Right renal cortex interstitium (tissue), 3 donors: ENCODE data around the gene GRIK2. TPM values are rescaled to one million over a fixed set of nuclear protein-coding genes. Genes with fewer than 3 reads are reported as not detected.
A peak's percentile ranks its signal among the peaks of the same experiment; 100 is the strongest.

Experiments
- DNase-seq, 3 donors: peaks; one replicate each; pipeline ENCODE4 v3.0.0-alpha.2; 2013; ENCODE audit warnings: low read depth in 3 of 3, low spot score in 2 of 3
- polyA plus RNA-seq, 3 donors: library from polyadenylated mRNA; unstranded; fragments of 120-200 nt; gene quantifications; one replicate each; pipeline ENCODE4 v1.2.1, GENCODE V29; 2013; ENCODE audit not compliant: insufficient read length in 3 of 3

GRIK2 gene
- polyA plus RNA-seq, 3 donors = 12.6 to 17.3 (median 13.7) TPM

DNA sequence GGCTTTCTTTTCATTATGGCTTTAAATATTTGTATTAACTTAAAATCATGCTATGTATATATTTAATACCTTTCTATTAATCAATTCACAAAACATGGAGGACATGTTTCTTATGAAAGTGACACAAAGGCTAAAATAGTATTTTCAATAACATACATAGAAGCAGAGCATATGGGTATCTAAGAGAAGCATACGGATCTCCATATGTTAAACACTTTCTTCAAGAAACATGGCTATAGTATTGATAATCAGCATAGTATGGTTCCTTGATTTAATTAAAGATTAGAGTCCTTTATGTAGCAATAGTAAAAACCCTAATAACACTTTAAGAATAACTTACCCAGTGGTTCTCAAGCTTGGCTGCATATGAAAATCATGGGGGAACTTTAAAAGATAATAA is 58.5 kb downstream of the GRIK2 start:
- no peak for DNase-seq

DNA sequence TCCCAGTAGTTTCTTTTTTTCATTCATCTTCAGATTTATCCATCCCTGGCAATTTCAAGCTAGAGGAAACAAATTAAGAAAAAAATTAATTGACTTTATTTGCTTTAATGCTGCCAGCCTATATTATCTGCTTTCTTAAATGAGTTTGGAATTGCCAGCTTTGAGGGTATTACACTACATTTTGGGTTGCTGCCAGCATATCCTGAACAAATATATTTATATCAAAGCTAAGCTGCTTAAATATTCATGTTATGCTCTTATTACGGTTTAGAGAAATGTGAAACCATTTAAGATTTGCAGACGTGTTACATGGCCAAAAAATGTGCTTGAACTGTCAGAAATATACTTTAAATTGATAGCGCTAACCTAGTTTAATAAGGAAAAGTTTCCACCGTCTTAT is 59.7 kb downstream of the GRIK2 start:
- no peak for DNase-seq

DNA sequence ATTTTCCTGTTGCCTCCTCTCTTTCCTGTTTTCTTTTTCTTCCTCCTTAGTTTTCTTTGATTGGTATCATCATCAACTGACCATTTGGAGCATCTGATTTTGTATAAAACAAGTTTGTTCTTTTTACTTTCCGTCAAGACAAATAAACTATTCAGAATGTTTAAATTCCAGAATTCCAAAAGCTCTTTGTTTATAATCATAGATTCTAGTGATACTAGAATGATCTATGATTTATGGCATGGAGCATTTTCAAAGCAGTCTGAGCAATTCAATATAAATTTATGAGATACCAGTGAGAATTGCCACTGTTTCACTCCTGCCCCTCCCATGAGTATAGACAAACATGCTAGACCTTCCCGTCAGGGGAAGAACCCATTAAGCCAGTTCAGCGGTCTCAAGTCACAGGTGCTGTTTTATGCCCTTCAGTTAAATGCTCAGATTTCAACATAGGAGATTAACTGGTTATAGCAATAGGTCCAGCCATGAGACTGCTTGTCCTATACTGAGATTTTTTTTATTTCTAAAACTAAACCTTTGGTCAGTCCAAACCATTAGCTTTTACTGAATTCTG is 60.7 kb downstream of the GRIK2 start:
- peak in 1 of 3 donors; percentile 1 for DNase-seq

DNA sequence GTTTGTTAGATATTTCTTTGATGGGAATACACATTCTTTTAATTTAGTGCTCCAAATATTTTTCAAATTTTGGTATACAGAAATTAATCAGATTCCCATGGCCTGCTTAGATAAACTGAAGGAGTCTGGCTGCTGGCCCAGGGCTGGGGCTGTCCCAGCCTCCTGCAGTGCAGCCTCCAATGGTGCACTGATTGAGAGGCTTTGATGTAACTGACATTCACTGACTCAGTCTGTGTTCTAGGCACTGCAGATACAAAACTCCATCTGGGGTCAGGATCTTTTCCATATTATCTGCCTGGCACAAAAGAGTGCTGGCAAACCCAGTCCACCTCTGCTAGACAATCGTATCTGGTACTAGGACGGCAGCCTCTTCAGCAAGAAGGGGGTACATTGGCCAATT is 64.8 kb downstream of the GRIK2 start:
- DNase-seq = no peak

DNA sequence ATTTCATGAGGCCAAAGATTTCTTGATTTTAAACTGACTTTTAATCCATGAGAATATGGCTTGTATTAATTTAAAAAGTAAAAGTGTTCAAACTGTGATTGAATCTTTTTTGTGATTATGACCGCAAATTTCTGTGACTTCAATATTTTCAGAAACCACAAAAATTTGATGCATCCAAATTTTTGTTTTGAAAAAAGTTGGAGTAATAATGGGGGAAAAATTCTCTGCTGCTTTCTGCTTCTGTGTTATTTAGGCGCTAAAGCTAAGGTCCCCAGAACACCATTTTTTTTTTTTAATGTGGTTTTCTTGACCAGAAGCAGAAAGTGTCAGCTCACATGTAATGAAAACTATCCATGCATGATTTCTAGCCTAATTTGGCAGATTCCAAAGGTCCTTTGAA is 65.3 kb downstream of the GRIK2 start:
- no peak for DNase-seq

DNA sequence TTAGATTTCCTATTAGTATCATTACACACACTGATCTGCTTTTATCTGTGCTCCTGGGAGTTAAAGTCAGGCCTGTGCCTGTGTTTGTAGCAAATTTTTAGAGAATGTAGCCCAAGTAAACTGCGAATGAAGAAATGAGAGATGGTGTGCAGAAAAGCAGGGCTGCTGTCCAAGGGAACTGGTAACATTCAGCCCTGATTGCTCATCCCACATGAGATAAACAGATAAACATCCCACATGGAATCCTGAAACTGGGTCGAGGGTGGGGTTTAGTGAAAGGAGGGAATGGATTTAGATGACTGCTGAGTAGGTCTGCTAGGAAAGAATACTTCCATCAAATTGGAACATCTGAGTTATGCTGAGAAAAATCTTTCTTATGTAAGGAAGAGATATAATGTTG is 69.1 kb downstream of the GRIK2 start:
- DNase-seq = no peak

DNA sequence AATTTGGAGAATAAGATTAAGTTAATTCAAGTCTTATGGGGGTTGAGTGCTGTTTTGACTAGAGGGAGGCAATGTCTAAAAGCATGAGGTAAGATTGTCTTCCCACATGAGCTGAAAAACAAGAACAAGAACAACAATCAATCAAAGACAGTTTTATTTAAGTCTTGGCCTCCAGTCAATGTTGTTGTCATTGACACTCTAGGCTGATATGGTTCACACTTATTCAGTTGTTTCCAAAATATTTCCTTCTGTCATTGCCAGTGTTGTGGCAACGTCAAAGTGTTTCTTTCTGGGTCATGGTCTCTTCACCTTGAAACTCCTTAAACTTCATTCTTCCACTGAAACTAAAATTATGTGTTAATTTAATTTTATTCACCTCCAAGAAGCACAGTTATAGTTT is 72.4 kb downstream of the GRIK2 start:
- DNase-seq = no peak

DNA sequence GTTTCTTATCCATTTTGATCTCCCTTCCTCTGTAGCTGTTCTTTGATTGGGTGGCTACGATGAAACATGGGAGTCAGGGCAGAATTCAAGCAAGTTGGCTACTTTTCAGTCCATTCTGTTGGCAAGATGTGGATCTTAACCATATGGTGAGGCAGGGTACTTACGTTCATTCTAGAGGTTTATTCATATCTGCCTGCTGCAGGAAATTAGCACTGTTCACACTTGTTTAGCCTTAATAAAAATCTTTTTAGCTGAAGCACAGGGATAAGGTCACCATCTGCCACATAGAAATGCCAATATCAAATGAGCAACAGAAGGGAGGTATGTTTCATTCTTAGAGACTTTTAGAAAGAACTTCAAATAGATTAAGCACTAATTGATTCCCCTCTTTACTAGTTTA is 83.9 kb downstream of the GRIK2 start:
- DNase-seq = no peak

DNA sequence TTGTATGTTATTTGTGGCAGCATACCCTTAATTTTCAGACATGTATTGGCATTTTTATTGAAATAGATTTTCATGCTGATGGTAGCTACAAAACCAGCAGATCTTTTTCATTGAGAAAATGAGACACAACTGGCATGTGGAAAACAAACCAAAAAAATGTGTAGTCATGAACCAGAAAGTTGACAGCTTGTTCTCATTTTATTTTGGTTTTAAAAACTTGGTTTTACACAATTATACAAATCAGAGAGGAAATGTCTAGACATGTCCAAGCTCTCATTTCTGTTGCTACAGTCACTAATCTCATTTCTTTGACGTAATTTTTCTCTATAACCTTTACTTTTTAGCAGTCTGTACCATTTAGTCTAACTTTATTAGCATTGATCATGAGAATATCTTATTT is 85.4 kb downstream of the GRIK2 start:
- no peak for DNase-seq

DNA sequence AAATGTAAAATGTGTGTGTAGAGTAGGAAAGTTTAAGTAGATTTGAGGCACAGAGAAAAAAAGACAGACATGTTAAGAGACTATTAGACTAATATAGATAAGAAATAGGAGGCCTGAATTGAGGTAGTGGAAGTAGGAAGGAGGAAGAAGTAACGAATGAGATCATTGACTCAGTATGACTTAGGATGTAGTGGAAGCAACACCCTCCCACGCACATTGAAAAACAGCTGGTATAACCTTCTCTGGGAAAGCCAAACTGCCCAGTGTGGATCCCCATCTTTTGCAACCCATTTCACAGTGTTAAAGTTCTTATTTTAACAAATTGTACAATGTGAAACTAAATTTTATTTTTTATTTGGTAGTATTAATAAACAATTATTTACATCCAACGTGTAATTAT is 89.1 kb downstream of the GRIK2 start:
- no peak for DNase-seq

DNA sequence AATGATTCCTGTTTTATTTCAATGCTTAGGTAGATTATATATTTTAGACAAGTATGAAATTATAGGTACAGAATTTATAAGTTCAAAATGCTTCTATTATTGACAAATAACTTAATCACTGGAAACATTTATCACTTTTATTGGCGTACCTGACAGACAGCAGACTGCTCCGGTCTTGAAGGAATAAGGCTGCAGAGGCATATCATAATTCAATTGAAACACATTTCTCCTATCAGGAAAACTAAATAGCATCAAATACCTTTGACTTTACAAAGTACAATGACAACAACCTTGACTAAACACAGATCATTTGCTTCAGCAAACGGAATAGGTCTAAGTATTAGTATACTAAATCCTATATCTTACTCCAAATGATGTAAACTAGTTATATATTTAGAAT is 91.3 kb downstream of the GRIK2 start:
- DNase-seq = no peak

DNA sequence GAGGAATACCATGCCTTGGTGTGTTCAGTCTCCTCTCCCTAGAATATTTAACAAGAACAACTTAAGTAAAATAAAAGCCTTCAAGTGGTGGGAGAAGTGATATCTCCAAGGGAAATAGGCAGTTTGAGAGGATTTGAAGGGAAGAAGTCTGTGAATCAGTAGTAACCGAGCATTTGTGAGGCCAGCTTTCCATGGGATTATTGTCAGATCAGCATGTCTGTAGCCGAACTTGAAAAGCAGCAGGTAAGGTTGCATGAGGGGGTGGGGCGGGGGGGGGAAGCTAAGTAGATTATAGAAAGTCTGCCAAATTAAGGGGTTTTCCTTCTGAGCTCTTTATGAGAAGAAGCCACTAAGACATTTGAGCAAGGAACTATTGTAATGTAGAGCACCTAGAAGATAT is 92.6 kb downstream of the GRIK2 start:
- no peak for DNase-seq

DNA sequence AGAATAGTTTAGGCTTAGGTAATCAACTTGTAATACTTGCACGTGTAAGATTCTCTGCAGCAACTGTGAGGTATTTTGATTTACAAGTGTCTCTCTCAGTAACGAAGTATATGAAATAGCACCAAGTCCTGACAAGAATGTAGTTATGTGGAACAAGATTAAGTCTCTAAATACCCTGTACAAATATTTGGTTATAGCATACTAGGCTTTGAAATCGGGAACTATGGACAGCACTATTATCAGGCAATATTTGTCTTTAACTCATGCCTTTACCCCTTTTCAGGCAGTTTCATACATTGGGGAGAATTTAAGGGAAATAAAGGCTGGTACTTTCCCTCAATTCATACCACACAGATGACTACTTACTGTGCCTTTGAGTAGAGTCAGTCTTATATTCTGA is 93.2 kb downstream of the GRIK2 start:
- DNase-seq = no peak

DNA sequence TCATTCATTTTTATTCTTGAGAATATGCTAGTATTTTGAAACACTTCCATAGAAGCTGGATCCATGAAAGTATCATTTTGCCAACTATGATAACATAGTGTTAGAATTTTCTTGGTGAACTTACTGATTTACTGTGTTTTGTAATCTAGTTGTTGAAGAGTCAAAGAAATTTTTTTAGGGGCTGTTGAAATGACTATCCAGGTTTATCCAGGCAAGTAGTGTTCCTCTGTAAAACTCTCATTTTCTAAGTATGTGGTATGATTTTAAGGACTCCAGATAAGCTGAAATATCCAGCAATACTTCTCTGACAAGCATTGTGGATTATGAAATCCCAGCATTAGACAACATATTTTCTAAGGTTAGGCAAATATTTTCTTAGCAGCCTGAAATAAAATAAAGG is 95.9 kb downstream of the GRIK2 start:
- no peak for DNase-seq

DNA sequence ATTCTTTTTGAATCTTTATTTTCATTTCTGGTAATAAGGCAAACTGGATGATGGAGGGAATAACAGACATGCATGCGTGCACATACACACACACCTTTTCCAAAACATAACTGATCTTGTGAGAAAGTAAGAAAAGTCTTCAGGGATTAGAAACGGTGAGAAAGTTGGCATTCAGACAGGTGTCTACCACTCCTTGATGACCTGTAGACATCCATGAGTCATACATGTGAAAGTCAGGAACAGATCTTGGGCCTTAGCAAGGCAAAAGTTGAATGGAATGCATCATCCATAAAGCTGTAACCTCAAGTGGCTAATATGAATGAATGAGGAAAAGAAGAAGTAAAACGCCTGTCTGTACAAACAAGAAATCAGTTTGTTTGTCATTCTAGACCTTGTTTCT is 97.3 kb downstream of the GRIK2 start:
- DNase-seq = no peak

DNA sequence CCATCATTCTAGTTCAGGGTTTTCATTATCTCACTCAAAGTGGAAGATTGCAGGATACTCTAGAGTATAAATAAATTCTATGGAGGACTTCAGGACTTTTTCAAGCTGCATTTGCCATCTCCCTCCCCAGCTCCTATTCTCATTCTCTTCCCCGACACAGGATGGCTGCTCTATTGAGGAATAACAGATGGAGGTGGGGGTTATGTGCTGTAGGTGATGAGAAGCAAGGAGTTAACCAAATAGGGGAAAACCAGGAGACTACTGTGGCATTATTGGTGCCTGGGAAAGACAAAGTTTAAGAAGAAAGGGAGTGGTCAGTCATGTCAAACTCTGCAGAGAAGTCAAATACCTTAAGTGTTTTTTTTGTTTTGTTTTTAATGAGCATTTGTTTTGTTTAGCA is 109.3 kb downstream of the GRIK2 start:
- DNase-seq = no peak

DNA sequence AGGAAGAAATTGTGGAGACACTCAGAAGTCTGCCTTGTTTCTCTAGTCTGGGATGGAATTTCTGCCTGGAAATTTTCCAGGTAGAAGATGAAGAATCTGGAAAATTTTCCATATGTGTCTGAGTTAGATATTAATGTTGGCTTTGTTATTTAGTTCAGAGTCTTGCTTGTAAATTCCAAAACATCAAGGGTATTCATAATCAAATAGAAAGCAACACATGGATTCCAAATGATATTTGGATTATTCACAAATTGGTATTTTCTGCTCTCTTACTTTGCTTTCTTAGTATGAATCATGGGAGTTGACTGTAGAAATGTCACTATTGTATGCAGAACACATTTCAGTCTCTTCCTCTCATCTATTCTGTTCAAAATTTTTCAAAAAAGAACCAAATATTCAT is 116.0 kb downstream of the GRIK2 start:
- no peak for DNase-seq

DNA sequence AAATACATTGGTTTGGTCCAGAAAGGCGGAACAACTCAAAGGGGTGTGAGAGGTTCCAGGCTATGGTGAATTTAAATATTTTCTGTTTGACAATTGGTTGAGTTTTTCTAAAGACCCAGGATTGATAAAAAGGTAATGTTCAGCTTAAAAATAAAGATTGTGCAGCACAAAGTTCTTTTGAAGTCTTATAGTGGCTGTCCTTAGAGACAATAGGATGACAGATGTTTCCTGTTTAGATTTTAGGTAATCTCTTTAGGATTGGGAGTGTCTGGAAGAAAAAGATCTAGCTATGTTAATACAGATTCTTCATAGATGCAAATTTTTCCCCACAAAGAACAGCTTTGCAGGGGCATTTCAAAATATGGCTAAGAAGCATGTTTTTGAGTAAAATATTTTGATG is 119.7 kb downstream of the GRIK2 start:
- no peak for DNase-seq

DNA sequence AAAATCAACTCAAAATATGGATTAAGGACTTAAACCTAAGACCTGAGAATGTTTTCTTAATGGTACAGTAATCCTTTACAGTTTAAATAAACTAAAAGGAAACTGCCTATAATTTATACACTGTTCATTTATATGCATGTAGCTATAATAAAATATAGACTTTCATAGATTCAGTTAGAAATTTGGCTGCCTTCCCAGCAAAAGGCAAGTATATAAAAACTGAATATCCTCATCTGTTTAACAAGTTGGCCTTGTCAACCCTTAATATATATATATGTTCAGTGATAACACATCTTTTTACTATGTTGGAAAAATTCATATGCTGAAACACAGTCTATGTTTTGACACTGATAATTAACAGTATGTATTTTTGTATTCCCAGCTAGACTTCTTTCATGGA is 123.1 kb downstream of the GRIK2 start:
- no peak for DNase-seq

DNA sequence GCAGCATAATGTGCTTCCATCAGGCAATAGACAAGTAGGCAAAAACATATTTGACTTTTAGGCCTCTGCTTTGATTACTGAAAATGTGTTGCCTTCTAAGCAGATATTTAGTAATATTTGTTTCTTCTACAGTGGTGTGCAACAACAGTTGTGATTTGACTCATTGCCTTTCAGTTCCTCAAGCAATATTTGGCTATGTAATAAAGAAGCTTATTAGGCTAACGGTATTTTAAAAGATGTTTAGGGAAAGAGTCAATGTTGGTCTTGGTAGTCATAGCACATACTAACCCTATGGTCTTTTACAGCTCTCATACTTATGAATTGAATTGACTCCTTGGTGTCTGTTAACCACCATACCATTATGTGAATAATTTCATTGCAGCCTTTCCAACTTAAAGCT is 124.1 kb downstream of the GRIK2 start:
- DNase-seq = no peak

DNA sequence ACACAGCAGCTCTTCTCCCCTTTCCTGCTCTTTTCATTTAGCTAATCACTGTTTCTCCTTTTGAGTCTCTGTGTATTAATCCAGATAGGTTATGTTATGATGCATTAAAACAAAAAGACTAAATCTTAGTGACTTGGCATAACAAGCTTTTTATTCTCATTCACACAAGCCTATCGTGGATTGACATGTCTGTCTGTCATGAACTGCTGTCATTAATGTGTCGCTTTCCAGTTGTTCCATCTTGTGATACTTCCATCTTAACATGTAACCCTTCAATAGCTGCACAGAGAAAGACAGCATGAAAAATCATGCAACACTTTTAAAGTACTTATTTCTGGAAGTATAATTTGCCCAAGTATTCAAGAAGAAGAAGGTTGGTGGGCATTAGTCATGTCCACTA is 128.7 kb downstream of the GRIK2 start:
- no peak for DNase-seq

DNA sequence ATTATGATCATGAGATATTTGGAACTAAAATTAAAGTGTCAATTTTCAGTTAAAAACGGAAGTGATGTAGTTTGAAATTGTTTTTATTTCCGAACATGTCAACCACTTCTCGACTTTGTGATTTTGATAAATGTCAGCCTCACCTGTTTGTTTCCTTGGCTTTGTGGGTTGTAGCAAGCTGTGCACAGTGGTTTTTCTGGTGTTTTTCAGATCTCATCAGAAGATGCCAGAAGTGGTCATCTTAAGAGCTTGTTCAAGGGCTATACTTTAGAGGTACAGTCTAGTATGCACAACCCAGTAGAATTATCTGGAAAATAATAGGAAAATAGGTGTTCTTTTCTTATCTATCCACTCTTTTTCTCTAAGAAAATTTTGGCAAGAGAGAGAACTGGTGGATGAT is 134.0 kb downstream of the GRIK2 start:
- DNase-seq = no peak

DNA sequence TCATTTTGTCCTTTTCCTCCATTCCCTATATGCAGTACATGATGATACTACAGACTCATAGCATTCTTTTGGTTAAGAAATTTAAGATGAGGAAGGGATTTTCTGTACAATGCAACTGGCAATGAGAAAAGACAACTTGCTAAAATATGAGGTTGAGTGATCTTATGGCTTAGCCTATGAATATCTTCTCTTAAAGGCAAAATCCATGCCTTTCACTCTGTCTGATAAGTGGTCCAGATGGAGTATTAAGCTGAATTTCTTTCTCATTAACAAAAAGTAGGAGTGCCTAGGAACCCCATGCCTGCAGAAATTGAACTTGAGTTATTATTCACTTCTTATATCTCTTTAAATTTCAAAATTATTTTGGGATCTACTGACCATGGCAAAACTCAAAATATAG is 135.3 kb downstream of the GRIK2 start:
- DNase-seq = no peak

DNA sequence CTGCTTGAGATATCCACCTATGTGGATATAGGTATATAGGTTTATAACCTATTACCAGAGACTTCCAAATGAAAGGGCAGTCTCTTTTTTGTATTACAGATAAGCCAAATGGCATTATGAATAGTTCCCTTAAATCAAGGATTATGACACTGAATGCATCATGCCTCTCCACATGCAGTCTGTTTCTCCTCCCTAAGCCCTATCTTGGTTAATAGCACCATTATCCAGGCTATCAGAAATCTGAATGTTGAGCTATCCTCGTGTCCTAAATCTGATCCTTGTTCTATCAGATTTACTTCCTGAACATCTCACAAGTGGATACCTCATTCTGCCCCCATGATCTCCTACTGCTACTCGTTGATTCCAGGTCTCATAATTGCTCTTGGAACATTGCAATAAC is 138.0 kb downstream of the GRIK2 start:
- no peak for DNase-seq
